D721Med (cell line): Measurements from ENCODE around the gene GRWD1.
A peak's percentile ranks its signal among the peaks of the same experiment; 100 is the strongest.

Experiments used
- DNase-seq: peaks from one replicate; pipeline ENCODE4 v3.0.0; 2011; ENCODE audit warnings: low spot score; ENCODE audit not compliant: insufficient read length
- FAIRE-seq: peaks from 2 replicates; lab custom pipeline; 2011; peaks lifted over from hg19 to GRCh38; lab: Jason Lieb, UNC
- CTCF ChIP-seq: IDR thresholded peaks from 2 replicates; pipeline ENCODE4 v1.5.1; 2012; ENCODE audit warnings: mild to moderate bottlenecking, control low read depth; ENCODE audit not compliant: insufficient read depth; ENCODE audit errors: missing control alignments

The GRWD1 gene

GRCh38 chr19:48498595-48499311 is 53.0 kb downstream of the GRWD1 start:
- no peak for TF ChIP-seq CTCF
- DNase-seq: no peak
- no peak for FAIRE-seq

GRCh38 chr19:48499316-48500090 is 53.7 kb downstream of the GRWD1 start:
- DNase-seq (no peak), FAIRE-seq (no peak)
- no peak for TF ChIP-seq CTCF

GRCh38 chr19:48500830-48501493 is 55.2 kb downstream of the GRWD1 start:
- no peak for FAIRE-seq
- DNase-seq: no peak
- no peak for TF ChIP-seq CTCF

DNA sequence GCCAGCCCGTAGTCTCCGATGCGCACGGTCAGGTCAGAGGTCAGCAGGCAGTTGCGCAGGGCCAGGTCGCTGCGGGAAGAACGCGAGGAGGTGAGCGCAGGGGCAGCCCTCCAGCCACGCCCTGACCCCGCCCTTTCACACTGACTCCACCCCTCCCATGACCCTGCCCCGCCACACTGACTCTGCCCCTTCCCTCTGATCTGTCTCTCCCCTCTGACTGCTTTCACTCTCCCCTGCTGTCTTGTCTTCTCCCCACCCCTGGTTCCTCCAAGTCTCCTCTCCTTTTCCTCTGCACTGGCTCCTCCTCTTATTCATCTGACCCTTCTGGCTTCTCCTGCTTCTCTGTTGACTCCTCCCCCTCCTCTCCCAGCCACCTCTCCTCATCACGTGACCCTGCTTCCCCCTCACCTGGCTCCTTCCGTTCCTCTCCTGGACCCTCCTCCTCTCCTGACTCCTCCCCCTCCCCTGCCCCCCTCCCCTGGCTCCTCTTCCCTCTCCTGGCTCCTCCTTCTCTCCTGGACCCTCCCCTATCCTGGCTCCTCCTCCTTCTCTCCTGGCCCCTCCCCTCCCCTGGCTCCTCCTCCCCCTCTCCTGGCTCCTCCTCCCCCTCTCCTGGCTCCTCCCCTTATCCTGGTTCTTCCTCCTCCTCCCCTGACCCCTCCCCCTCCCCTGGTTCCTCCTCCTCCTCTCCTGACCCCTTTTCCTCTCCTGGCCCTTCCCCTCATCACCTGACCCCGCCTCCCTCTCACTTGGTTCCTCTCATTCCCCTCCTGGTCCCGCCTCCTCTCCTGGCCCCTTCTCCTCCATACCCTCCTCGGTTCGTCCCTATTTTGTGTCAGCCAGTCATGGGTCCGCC is 55.9 kb downstream of the GRWD1 start:
- no peak for DNase-seq
- TF ChIP-seq CTCF: no peak
- no peak for FAIRE-seq

- TF ChIP-seq CTCF: no peak
- FAIRE-seq: no peak
- DNase-seq: no peak
Observed at GRCh38 chr19:48502350-48503018, 56.7 kb downstream of the GRWD1 start.

DNA sequence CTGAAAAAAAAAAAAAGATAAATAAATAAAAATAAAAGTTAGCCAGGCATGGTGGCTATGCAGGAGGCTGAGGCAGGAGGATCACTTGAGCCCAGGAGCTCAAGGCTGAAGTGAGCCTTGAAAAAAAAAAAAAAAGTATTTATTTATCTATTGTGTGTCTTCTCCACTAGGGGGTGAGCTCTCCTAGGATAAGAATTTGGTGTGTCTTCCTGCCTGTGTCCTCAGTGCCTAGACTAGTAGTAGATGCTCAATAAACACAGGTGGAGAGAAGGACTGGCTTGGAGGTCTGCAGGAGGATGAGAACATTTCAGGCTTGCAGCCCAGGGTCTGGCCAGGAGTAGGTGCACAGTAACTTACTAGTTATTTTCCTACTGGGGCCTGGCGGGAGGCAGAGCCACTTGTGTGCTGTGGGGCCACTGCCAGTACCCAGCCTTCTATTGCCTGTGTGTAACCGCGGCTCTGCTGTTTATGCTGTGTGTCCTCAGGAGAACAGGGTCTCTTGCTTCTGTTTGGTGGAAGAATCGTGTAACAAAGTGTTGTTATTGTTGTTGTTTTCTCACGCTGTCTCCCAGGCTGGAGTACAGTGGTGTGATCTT is 60.5 kb downstream of the GRWD1 start:
- DNase-seq: no peak
- no peak for FAIRE-seq
- TF ChIP-seq CTCF: peak; percentile 48
